Measurements from ENCODE around the gene ALDH3B2. TPM values are rescaled to one million over a fixed set of nuclear protein-coding genes. Genes with fewer than 3 reads are reported as not detected.
"Not testable (repeated sequence)": the region's sequence is repeated elsewhere in the genome, so short reads cannot be mapped to it uniquely, and the experiment has no call there.

ALDH3B2 gene
- total RNA-seq, 2 experiments from 2014 or later, result not detected

DNA sequence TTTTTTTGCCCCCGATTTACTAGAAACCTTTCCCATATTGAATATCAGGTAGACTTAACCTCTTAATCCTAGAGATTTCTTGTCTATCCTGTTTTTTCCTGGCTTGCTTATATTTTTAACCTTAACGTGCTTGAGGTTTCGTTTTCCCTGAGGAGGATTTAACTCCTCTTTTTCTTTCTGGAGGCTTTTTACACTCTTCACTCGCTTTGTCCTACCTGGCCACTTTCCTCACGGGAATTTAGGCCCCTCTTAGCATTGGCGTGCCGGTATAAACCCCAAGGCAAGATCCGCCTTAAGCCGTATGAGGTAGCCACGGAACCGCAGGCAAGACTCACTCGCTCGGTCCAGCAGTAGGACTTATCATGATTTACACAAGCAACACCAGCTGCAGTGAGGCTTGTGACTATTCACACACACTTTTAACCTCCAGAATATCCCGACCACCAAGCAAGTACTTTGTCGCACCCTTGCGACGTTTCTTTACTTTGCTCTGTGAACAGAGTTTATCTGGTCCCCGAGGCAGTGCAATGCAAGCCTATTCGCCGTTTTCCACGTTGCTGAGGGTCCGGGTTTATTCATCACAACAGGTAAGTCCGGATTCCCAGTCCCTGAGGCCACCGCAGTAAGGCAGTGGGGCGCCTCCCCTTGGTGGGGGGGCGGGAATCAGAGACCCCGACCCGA, 20.6 kb upstream of the ALDH3B2 start:
- Mint-ChIP-seq H3K36me3 (ENCODE audit: low read depth) (no peaks in the 10 kb centered on the region), H3K4me1 (ENCODE audit: low read depth) (peaks cover 8% of the 10 kb centered on the region), H3K27ac (no peak overlapping the region), H3K4me3 (no peak overlapping the region), H3K27me3 (no peaks in the 10 kb centered on the region), H3K9me3 (no peaks in the 10 kb centered on the region)
- POLR2A ChIA-PET, result no interaction called here
- TF ChIP-seq CTCF (IDR thresholded peaks at IDR 0.05), result no peak
- DNase-seq (no peak), ATAC-seq (no peak)
- CTCF ChIA-PET, result no interaction called here
- intact Hi-C loops (cut with micrococcal nuclease), result no loop called here

DNA sequence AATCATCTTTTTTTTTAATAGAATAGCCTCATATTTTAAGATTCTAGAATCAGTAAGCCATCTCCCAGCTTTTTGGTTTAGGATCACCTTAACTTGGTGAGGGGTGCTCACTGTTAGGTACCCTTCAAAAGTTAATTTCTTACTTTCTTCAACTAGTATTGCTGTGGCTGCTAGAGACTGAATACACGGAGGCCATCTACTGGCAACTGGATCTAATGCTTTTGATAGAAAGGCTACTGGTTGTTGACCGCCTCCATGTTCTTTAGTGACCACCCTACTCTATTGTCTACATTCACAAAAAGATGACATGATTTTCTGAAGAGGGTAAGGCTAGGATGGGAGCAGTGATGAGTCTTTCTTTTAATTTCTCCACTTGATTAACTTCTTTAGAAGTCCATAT, 16.7 kb upstream of the ALDH3B2 start:
- TF ChIP-seq CTCF (IDR thresholded peaks at IDR 0.05), result peak; percentile 34
- intact Hi-C loops (cut with micrococcal nuclease), result no loop called here
- no peaks in the 10 kb centered on the region for H3K9me3 Mint-ChIP-seq
- no peak overlapping the region for H3K27ac Mint-ChIP-seq
- peaks cover 8% of the 10 kb centered on the region for H3K27me3 Mint-ChIP-seq
- POLR2A ChIA-PET, result no interaction called here
- no peak for DNase-seq
- no peak overlapping the region for H3K4me3 Mint-ChIP-seq
- H3K36me3 Mint-ChIP-seq (ENCODE audit: low read depth), result no peaks in the 10 kb centered on the region
- CTCF ChIA-PET, result interaction anchor here (0.8 to 2.5 kb wide), 5 partner anchors 10 to 345 kb away, joined by 3 to 7 read pairs (median 3); no protein-coding TSS in a partner anchor
- peaks cover 14% of the 10 kb centered on the region for H3K4me1 Mint-ChIP-seq (ENCODE audit: low read depth)
- ATAC-seq, result no peak

- no peak overlapping the region for H3K4me3 Mint-ChIP-seq
- POLR2A ChIA-PET, result no interaction called here
- CTCF ChIA-PET, result no interaction called here
- peak overlapping the region; percentile 3 for H3K27ac Mint-ChIP-seq
- peaks cover 14% of the 10 kb centered on the region for H3K4me1 Mint-ChIP-seq (ENCODE audit: low read depth)
- no peaks in the 10 kb centered on the region for H3K9me3 Mint-ChIP-seq
- DNase-seq (peak; percentile 16), ATAC-seq (peak; percentile 53)
- no peak for TF ChIP-seq CTCF (IDR thresholded peaks at IDR 0.05)
- intact Hi-C loops (cut with micrococcal nuclease), result no loop called here
- H3K27me3 Mint-ChIP-seq, result peaks cover 14% of the 10 kb centered on the region
- H3K36me3 Mint-ChIP-seq (ENCODE audit: low read depth), result no peaks in the 10 kb centered on the region
Measured at GRCh38 chr11:67689178-67689577, 14.8 kb upstream of the ALDH3B2 start.

DNA sequence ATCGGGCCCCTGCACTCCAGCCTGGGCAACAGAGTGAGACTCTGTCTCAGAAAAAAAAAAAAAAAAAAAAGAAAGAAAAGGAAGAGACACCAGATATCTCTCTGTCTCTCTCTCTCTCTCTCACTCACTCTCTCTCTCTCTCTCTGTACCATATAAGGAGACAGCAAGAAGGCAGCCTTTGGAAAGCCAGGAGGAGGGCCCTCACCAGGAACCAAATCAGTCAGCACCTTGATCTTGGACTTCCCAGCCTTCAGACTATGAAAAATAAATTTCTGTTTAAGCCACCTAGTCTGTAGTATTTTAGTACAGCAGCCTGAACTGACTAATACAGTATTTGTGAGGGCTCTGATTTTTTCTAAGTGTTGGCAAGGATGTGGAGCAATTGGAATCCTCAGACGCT, 13.6 kb upstream of the ALDH3B2 start:
- ATAC-seq (no peak), DNase-seq (no peak)
- no peak overlapping the region for H3K27ac Mint-ChIP-seq
- POLR2A ChIA-PET, result no interaction called here
- intact Hi-C loops (cut with micrococcal nuclease), result no loop called here
- no peak overlapping the region for H3K4me3 Mint-ChIP-seq
- H3K4me1 Mint-ChIP-seq (ENCODE audit: low read depth), result peaks cover 14% of the 10 kb centered on the region
- no peaks in the 10 kb centered on the region for H3K36me3 Mint-ChIP-seq (ENCODE audit: low read depth)
- TF ChIP-seq CTCF (IDR thresholded peaks at IDR 0.05), result no peak
- CTCF ChIA-PET, result no interaction called here
- H3K27me3 Mint-ChIP-seq, result peaks cover 14% of the 10 kb centered on the region
- no peaks in the 10 kb centered on the region for H3K9me3 Mint-ChIP-seq

GRCh38 chr11:67685641-67686332, 11.4 kb upstream of the ALDH3B2 start:
- H3K9me3 Mint-ChIP-seq; intact Hi-C loops (cut with micrococcal nuclease); CTCF ChIA-PET; POLR2A ChIA-PET; H3K27ac Mint-ChIP-seq; DNase-seq; H3K36me3 Mint-ChIP-seq (ENCODE audit: low read depth); H3K4me3 Mint-ChIP-seq; ATAC-seq: not testable (repeated sequence)
- Mint-ChIP-seq H3K27me3 (peaks cover 14% of the 10 kb centered on the region), H3K4me1 (ENCODE audit: low read depth) (peaks cover 12% of the 10 kb centered on the region)

DNA sequence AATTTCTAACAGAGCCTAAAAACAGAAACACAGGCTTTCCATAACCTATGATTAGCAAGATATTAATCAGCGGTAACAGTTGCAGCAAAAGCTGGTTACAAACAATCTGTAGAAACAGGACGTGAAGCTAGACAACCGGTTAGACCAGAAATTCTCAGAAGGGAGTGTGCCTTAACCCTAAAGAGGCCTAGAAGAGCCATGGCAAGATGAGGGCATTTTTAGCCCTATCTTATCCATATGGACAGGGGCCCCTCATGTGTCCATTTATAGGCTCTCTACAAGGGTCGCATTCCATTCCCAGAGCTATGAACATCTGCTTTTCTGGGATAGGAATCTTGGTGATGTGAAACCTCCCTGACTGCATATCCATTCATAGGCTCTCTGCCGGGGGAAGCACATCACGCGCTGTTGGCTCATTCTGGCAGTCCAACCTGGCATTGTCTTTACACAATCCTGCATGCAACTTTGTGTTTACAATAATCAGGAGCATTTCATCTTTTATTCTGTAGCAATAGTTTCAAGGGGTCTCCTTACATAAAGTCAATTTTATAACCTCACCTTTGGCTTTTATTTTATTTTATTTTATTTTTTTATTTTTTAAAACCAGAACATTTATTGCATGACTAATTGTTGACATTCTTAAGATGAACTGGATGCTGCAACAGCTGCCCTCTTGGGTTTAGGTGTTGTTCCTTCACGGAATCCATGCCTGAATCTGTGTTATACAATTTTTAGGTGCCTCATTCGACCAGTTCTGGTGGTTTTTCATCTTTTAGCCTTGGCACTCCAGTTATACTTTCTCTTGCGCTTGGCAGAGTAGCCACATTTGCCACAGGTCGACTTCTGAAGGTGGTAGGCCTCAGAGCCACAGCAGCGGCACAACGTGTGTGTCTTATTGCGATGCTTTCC, 8.0 kb upstream of the ALDH3B2 start:
- CTCF ChIA-PET; intact Hi-C loops (cut with micrococcal nuclease); ATAC-seq; H3K36me3 Mint-ChIP-seq (ENCODE audit: low read depth); H3K4me3 Mint-ChIP-seq; H3K4me1 Mint-ChIP-seq (ENCODE audit: low read depth); H3K9me3 Mint-ChIP-seq; POLR2A ChIA-PET; DNase-seq; H3K27ac Mint-ChIP-seq: not testable (repeated sequence)
- peaks cover 10% of the 10 kb centered on the region for H3K27me3 Mint-ChIP-seq
